HepG2 (cell line): Measurements from ENCODE around the gene LBR. TPM values are rescaled to one million over a fixed set of nuclear protein-coding genes. Genes with fewer than 3 reads are reported as not detected.

ENCODE experiments used
- AHDC1 ChIP-seq: sonication (generic); formaldehyde crosslinking; IDR thresholded peaks from 2 replicates; pipeline ENCODE4 v1.5.1; 2020; ENCODE audit warnings: mild to moderate bottlenecking, missing genetic modification reagents, borderline replicate concordance
- ATF7-NPFF ChIP-seq: sonication (generic); formaldehyde crosslinking; IDR thresholded peaks from 2 replicates; pipeline ENCODE4 v1.8.1; 2023; ENCODE audit warnings: mild to moderate bottlenecking, low read depth, missing genetic modification reagents, moderate library complexity
- BHLHE40 ChIP-seq: IDR thresholded peaks from 2 replicates; pipeline ENCODE4 v1.6.1; 2011; ENCODE audit warnings: low read length, improper control_type of control experiment
- CBX5 ChIP-seq: sonication (generic); formaldehyde crosslinking; IDR thresholded peaks from 2 replicates; pipeline ENCODE4 v1.4.0; 2020; ENCODE audit warnings: missing genetic modification reagents, borderline replicate concordance
- CHD4 ChIP-seq: fragments of 200-600 bp; sonication (generic); IDR thresholded peaks from 2 replicates; pipeline ENCODE4 v1.7.0; 2017; ENCODE audit warnings: mild to moderate bottlenecking, low read length, borderline replicate concordance
- ELF3 ChIP-seq: IDR thresholded peaks from 2 replicates; pipeline ENCODE4 v1.6.1; 2016; ENCODE audit warnings: missing genetic modification reagents, missing compliant biosample characterization
- KLF16 ChIP-seq, 2 experiments: sonication (generic) in 1 of 2; formaldehyde crosslinking in 1 of 2; IDR thresholded peaks; 2 replicates each; pipeline versions ENCODE4 v1.6.1 to v1.8.0; 2016 to 2023; ENCODE audit warnings: missing genetic modification reagents in 2 of 2, missing compliant biosample characterization in 1 of 2
- NFKB2 ChIP-seq: sonication (generic); formaldehyde crosslinking; IDR thresholded peaks from 2 replicates; pipeline ENCODE4 v1.4.0; 2020; ENCODE audit warnings: missing genetic modification reagents, borderline replicate concordance
- NR2F2 ChIP-seq: IDR thresholded peaks from 2 replicates; pipeline ENCODE4 v1.6.1; 2012; ENCODE audit warnings: low read depth, inconsistent platforms, borderline replicate concordance
- SKI ChIP-seq: fragments of 450-650 bp; IDR thresholded peaks from one replicate; pipeline ENCODE4 v1.6.1; 2018; ENCODE audit warnings: mild to moderate bottlenecking; ENCODE audit not compliant: partially characterized antibody
- SOX6 ChIP-seq, 2 experiments: fragments of 450-650 bp in 1 of 2; sonication (generic) in 1 of 2; formaldehyde crosslinking in 1 of 2; IDR thresholded peaks; 2 replicates each; pipeline versions ENCODE4 v1.4.0 to v1.6.1; 2017 to 2020; ENCODE audit warnings: antibody characterized with exemption in 1 of 2, mild to moderate bottlenecking in 1 of 2, missing genetic modification reagents in 1 of 2
- THAP11 ChIP-seq: IDR thresholded peaks from 2 replicates; pipeline ENCODE4 v1.6.1; 2016; ENCODE audit warnings: missing biosample characterization, missing genetic modification reagents
- ZNF501 ChIP-seq: sonication (generic); formaldehyde crosslinking; IDR thresholded peaks from 2 replicates; pipeline ENCODE4 v1.5.1; 2020; ENCODE audit warnings: mild to moderate bottlenecking, moderate library complexity, missing genetic modification reagents
- ZNF546 ChIP-seq: sonication (generic); formaldehyde crosslinking; conservative IDR thresholded peaks from 2 replicates; pipeline ENCODE4 v1.8.1; 2023; ENCODE audit warnings: mild to moderate bottlenecking, missing genetic modification reagents
- ZNF629 ChIP-seq: sonication (generic); formaldehyde crosslinking; conservative IDR thresholded peaks from 2 replicates; pipeline ENCODE4 v1.5.0; 2020; ENCODE audit warnings: missing genetic modification reagents
- polyA plus RNA-seq, 8 experiments: library from polyadenylated mRNA; depleted of rRNA in 3 of 8; stranded (reverse) in 7 of 8; unstranded in 1 of 8; fragments of >200 nt; fragmentation: Illumina TruSeq in 4 of 8; extraction: Trizol in 4 of 8; gene quantifications; 2 replicates each; pipeline versions ENCODE4 v1.2.1 to v1.2.3, GENCODE V29; 2011 to 2016; ENCODE audit warnings: low read depth in 4 of 8, missing spikeins in 1 of 8, mixed read lengths in 1 of 8; ENCODE audit not compliant: insufficient read depth in 1 of 8
- total RNA-seq, 5 experiments: library from RNA; depleted of rRNA; stranded (reverse); fragments of >200 nt; fragmentation: Illumina TruSeq; extraction: Trizol; gene quantifications; 2 replicates each; pipeline ENCODE4 v1.2.3, GENCODE V29; 2016; ENCODE audit warnings: low read depth in 1 of 5
- TF ChIP-seq, protein P1 (sequence below): sonication (generic); formaldehyde crosslinking; IDR thresholded peaks from 2 replicates; pipeline ENCODE4 v1.4.0; 2020; ENCODE audit warnings: mild to moderate bottlenecking, missing genetic modification reagents, borderline replicate concordance
- TF ChIP-seq, protein P2 (sequence below): IDR thresholded peaks from 2 replicates; pipeline ENCODE4 v1.6.1; 2016

LBR gene
- total and polyA plus RNA-seq, 2 of the 13 experiments (the other 11 are each of a cell fraction or from before 2014, with no cell fraction given) = 38.9 to 76.7 TPM

GRCh38 chr1:225450491-225451191 lies 22.8 kb upstream of the LBR start (continued):
- TF ChIP-seq ATF7-NPFF = no peak
- no peak for TF ChIP-seq SOX6 (IDR thresholded peaks at IDR 0.05)
- peak; percentile 80 for TF ChIP-seq SOX6 (CRISPR knock-in tag; IDR thresholded peaks at IDR 0.05)
- TF ChIP-seq BHLHE40 = peak; percentile 41; the same call in 1 of the 2 replicates
- peak; percentile 73 for TF ChIP-seq SKI
- TF ChIP-seq AHDC1 (CRISPR knock-in tag) = peak; percentile 79; the same call in 1 of the 2 replicates
- TF ChIP-seq, protein P1, sequence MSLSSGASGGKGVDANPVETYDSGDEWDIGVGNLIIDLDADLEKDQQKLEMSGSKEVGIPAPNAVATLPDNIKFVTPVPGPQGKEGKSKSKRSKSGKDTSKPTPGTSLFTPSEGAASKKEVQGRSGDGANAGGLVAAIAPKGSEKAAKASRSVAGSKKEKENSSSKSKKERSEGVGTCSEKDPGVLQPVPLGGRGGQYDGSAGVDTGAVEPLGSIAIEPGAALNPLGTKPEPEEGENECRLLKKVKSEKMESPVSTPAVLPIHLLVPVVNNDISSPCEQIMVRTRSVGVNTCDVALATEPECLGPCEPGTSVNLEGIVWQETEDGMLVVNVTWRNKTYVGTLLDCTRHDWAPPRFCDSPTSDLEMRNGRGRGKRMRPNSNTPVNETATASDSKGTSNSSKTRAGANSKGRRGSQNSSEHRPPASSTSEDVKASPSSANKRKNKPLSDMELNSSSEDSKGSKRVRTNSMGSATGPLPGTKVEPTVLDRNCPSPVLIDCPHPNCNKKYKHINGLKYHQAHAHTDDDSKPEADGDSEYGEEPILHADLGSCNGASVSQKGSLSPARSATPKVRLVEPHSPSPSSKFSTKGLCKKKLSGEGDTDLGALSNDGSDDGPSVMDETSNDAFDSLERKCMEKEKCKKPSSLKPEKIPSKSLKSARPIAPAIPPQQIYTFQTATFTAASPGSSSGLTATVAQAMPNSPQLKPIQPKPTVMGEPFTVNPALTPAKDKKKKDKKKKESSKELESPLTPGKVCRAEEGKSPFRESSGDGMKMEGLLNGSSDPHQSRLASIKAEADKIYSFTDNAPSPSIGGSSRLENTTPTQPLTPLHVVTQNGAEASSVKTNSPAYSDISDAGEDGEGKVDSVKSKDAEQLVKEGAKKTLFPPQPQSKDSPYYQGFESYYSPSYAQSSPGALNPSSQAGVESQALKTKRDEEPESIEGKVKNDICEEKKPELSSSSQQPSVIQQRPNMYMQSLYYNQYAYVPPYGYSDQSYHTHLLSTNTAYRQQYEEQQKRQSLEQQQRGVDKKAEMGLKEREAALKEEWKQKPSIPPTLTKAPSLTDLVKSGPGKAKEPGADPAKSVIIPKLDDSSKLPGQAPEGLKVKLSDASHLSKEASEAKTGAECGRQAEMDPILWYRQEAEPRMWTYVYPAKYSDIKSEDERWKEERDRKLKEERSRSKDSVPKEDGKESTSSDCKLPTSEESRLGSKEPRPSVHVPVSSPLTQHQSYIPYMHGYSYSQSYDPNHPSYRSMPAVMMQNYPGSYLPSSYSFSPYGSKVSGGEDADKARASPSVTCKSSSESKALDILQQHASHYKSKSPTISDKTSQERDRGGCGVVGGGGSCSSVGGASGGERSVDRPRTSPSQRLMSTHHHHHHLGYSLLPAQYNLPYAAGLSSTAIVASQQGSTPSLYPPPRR (CRISPR knock-in tag) = peak; percentile 70
- TF ChIP-seq THAP11 (CRISPR knock-in tag) = peak; percentile 11; the same call in 1 of the 2 replicates
- TF ChIP-seq NR2F2 = no peak
- TF ChIP-seq ELF3 (CRISPR knock-in tag) = peak; percentile 90
- no peak for TF ChIP-seq CHD4
- peak; percentile 68; the same call in 1 of the 2 replicates for TF ChIP-seq ZNF501
- TF ChIP-seq ZNF629 (CRISPR knock-in tag) = no peak
- no peak for TF ChIP-seq ZNF546
- peak in 1 of 2 experiments; percentile 49; a peak in 1 of 4 replicates for TF ChIP-seq KLF16 (CRISPR knock-in tag; IDR thresholded peaks at IDR 0.05)
- no peak for TF ChIP-seq NFKB2
- TF ChIP-seq, protein P2, sequence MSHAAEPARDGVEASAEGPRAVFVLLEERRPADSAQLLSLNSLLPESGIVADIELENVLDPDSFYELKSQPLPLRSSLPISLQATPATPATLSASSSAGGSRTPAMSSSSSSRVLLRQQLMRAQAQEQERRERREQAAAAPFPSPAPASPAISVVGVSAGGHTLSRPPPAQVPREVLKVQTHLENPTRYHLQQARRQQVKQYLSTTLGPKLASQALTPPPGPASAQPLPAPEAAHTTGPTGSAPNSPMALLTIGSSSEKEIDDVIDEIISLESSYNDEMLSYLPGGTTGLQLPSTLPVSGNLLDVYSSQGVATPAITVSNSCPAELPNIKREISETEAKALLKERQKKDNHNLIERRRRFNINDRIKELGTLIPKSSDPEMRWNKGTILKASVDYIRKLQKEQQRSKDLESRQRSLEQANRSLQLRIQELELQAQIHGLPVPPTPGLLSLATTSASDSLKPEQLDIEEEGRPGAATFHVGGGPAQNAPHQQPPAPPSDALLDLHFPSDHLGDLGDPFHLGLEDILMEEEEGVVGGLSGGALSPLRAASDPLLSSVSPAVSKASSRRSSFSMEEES = peak; percentile 43; the same call in 1 of the 2 replicates
- no peak for TF ChIP-seq CBX5
